ENCODE data around the gene SPATA1.

DNA sequence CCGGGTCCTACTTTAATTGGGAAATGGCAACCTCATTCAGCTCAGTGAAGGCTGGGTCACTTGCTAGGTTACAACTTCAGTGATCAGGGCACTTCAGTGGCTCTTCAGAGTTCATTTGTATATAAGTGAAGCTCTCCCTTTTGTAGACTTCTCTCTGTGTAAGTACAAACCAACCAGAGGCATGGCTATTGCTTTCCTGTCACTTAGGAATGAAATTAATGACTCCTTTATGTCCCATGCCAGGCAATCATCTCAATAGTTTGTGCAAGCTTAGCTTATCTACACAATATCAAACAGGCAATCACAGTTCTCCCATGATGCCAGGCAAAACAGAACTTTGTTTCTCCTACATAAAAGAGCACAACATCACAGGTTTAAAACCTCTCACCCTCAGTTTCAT, 90.8 kb downstream of the SPATA1 start:
- TF ChIP-seq, protein P1, sequence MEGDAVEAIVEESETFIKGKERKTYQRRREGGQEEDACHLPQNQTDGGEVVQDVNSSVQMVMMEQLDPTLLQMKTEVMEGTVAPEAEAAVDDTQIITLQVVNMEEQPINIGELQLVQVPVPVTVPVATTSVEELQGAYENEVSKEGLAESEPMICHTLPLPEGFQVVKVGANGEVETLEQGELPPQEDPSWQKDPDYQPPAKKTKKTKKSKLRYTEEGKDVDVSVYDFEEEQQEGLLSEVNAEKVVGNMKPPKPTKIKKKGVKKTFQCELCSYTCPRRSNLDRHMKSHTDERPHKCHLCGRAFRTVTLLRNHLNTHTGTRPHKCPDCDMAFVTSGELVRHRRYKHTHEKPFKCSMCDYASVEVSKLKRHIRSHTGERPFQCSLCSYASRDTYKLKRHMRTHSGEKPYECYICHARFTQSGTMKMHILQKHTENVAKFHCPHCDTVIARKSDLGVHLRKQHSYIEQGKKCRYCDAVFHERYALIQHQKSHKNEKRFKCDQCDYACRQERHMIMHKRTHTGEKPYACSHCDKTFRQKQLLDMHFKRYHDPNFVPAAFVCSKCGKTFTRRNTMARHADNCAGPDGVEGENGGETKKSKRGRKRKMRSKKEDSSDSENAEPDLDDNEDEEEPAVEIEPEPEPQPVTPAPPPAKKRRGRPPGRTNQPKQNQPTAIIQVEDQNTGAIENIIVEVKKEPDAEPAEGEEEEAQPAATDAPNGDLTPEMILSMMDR (conservative IDR thresholded peaks at IDR 0.05; ENCODE audit: low read depth, low read length), result no peak
- TF ChIP-seq RCOR1 (IDR thresholded peaks at IDR 0.05; ENCODE audit: insufficient replicate concordance, low read length) (no peak), BHLHE40 (IDR thresholded peaks at IDR 0.05; ENCODE audit: low read depth, low read length) (no peak), NFE2L2 (IDR thresholded peaks at IDR 0.05; ENCODE audit: low read depth, low read length) (no peak), MAZ (IDR thresholded peaks at IDR 0.05; ENCODE audit: borderline replicate concordance, low read depth, low read length) (no peak), RFX5 (IDR thresholded peaks at IDR 0.05; ENCODE audit: low read depth, low read length) (no peak), RAD21 (IDR thresholded peaks at IDR 0.05; ENCODE audit: low read length) (no peak), CHD1 (IDR thresholded peaks at IDR 0.05; ENCODE audit: low read depth, low read length) (no peak), SMC3 (IDR thresholded peaks at IDR 0.05; ENCODE audit: low read depth, low read length) (no peak), POLR2A (IDR thresholded peaks at IDR 0.05; ENCODE audit: low read depth, low read length) (no peak)
- TF ChIP-seq, protein P2, sequence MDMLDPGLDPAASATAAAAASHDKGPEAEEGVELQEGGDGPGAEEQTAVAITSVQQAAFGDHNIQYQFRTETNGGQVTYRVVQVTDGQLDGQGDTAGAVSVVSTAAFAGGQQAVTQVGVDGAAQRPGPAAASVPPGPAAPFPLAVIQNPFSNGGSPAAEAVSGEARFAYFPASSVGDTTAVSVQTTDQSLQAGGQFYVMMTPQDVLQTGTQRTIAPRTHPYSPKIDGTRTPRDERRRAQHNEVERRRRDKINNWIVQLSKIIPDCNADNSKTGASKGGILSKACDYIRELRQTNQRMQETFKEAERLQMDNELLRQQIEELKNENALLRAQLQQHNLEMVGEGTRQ (IDR thresholded peaks at IDR 0.05; ENCODE audit: low read depth, low read length), result no peak
